GM19351 (cell line): ENCODE data around the gene ZFPM1.
"Not testable (repeated sequence)": the region's sequence is repeated elsewhere in the genome, so short reads cannot be mapped to it uniquely, and the experiment has no call there.

ENCODE experiments used
- ATAC-seq: cut with Tn5 transposase; IDR thresholded peaks from one replicate; pipeline ENCODE4 v1.9.1; 2021; ENCODE audit warnings: mild to moderate bottlenecking, moderate library complexity; ENCODE audit not compliant: unreplicated experiment

The ZFPM1 gene

GRCh38 chr16:88453217-88453531 lies at the start of gene ZFPM1:
ZFPM1 (plus strand) TSS chr16:88453280; CDS start chr16:88453639, 359 bp downstream.
- ATAC-seq: no peak

GRCh38 chr16:88403794-88404581 lies 49.1 kb upstream of the ZFPM1 start:
- no peak for ATAC-seq

GRCh38 chr16:88404769-88405168 lies 48.3 kb upstream of the ZFPM1 start:
- ATAC-seq: no peak

GRCh38 chr16:88405216-88406060 lies 47.6 kb upstream of the ZFPM1 start:
- ATAC-seq: no peak

GRCh38 chr16:88406096-88407041 lies 46.7 kb upstream of the ZFPM1 start:
- ATAC-seq: no peak

- no peak for ATAC-seq
Measured at GRCh38 chr16:88407042-88407420, 46.0 kb upstream of the ZFPM1 start.

- no peak for ATAC-seq
Measured at GRCh38 chr16:88407807-88408206, 45.3 kb upstream of the ZFPM1 start.

- ATAC-seq: no peak
Measured at GRCh38 chr16:88408561-88409142, 44.4 kb upstream of the ZFPM1 start.

GRCh38 chr16:88409296-88410065 lies 43.6 kb upstream of the ZFPM1 start:
- no peak for ATAC-seq

GRCh38 chr16:88410297-88410968 lies 42.6 kb upstream of the ZFPM1 start:
- ATAC-seq: not testable (repeated sequence)

- no peak for ATAC-seq
Measured at GRCh38 chr16:88411951-88412576, 41.0 kb upstream of the ZFPM1 start.

- ATAC-seq: no peak
Measured at GRCh38 chr16:88412766-88413165, 40.3 kb upstream of the ZFPM1 start.

- ATAC-seq: no peak
Measured at GRCh38 chr16:88413231-88413630, 39.8 kb upstream of the ZFPM1 start.

- ATAC-seq: no peak
Measured at GRCh38 chr16:88413631-88414030, 39.4 kb upstream of the ZFPM1 start.

- no peak for ATAC-seq
Measured at GRCh38 chr16:88414521-88415380, 38.3 kb upstream of the ZFPM1 start.

- no peak for ATAC-seq
Measured at GRCh38 chr16:88415381-88415705, 37.7 kb upstream of the ZFPM1 start.

GRCh38 chr16:88415713-88416323 lies 37.3 kb upstream of the ZFPM1 start:
- ATAC-seq: no peak

- ATAC-seq: no peak
Measured at GRCh38 chr16:88416686-88417085, 36.4 kb upstream of the ZFPM1 start.
